ENCODE results near the gene MAN1B1. TPM values are rescaled to one million over a fixed set of nuclear protein-coding genes. Genes with fewer than 3 reads are reported as not detected.

The MAN1B1 gene
- total RNA-seq, 1 donor from 2014 or later: 59.8 TPM

- Mint-ChIP-seq H3K4me3 (ENCODE audit: unreplicated experiment) (peak overlapping the region; percentile 93), H3K9me3 (ENCODE audit: unreplicated experiment) (peaks cover 9% of the 10 kb centered on the region), H3K27ac (ENCODE audit: unreplicated experiment) (peak overlapping the region; percentile 66), H3K4me1 (ENCODE audit: low read depth, unreplicated experiment) (peaks cover 13% of the 10 kb centered on the region), H3K36me3 (ENCODE audit: unreplicated experiment) (no peaks in the 10 kb centered on the region), H3K27me3 (ENCODE audit: unreplicated experiment) (peaks cover 6% of the 10 kb centered on the region)
- no peak for TF ChIP-seq CTCF (IDR thresholded peaks at IDR 0.05; ENCODE audit: partially characterized antibody, unreplicated experiment)
- no peak for DNase-seq
Measured at GRCh38 chr9:137128158-137128861, 41.5 kb downstream of the MAN1B1 start.

GRCh38 chr9:137128862-137129455 is 42.2 kb downstream of the MAN1B1 start:
- H3K4me1 Mint-ChIP-seq (ENCODE audit: low read depth, unreplicated experiment): peaks cover 13% of the 10 kb centered on the region
- peaks cover 9% of the 10 kb centered on the region for H3K9me3 Mint-ChIP-seq (ENCODE audit: unreplicated experiment)
- peaks cover 6% of the 10 kb centered on the region for H3K27me3 Mint-ChIP-seq (ENCODE audit: unreplicated experiment)
- TF ChIP-seq CTCF (IDR thresholded peaks at IDR 0.05; ENCODE audit: partially characterized antibody, unreplicated experiment): no peak
- H3K36me3 Mint-ChIP-seq (ENCODE audit: unreplicated experiment): no peaks in the 10 kb centered on the region
- peak overlapping the region; percentile 93 for H3K4me3 Mint-ChIP-seq (ENCODE audit: unreplicated experiment)
- peak overlapping the region; percentile 66 for H3K27ac Mint-ChIP-seq (ENCODE audit: unreplicated experiment)
- no peak for DNase-seq

GRCh38 chr9:137129456-137130175 is 42.8 kb downstream of the MAN1B1 start:
- H3K36me3 Mint-ChIP-seq (ENCODE audit: unreplicated experiment): no peaks in the 10 kb centered on the region
- peak overlapping the region; percentile 38 for H3K27ac Mint-ChIP-seq (ENCODE audit: unreplicated experiment)
- peak overlapping the region; percentile 86 for H3K4me3 Mint-ChIP-seq (ENCODE audit: unreplicated experiment)
- peak; percentile 91 for DNase-seq
- no peak for TF ChIP-seq CTCF (IDR thresholded peaks at IDR 0.05; ENCODE audit: partially characterized antibody, unreplicated experiment)
- H3K27me3 Mint-ChIP-seq (ENCODE audit: unreplicated experiment): peaks cover 6% of the 10 kb centered on the region
- H3K4me1 Mint-ChIP-seq (ENCODE audit: low read depth, unreplicated experiment): peaks cover 13% of the 10 kb centered on the region
- H3K9me3 Mint-ChIP-seq (ENCODE audit: unreplicated experiment): peaks cover 9% of the 10 kb centered on the region

- H3K27me3 Mint-ChIP-seq (ENCODE audit: unreplicated experiment): peaks cover 6% of the 10 kb centered on the region
- DNase-seq: peak; percentile 45
- H3K36me3 Mint-ChIP-seq (ENCODE audit: unreplicated experiment): no peaks in the 10 kb centered on the region
Measured at GRCh38 chr9:137130176-137130755, 43.5 kb downstream of the MAN1B1 start.

More at GRCh38 chr9:137130176-137130755, 43.5 kb downstream of the MAN1B1 start:
- Mint-ChIP-seq H3K4me1 (ENCODE audit: low read depth, unreplicated experiment) (peaks cover 13% of the 10 kb centered on the region), H3K27ac (ENCODE audit: unreplicated experiment) (peak overlapping the region; percentile 85), H3K4me3 (ENCODE audit: unreplicated experiment) (peak overlapping the region; percentile 92), H3K9me3 (ENCODE audit: unreplicated experiment) (peaks cover 9% of the 10 kb centered on the region)
- TF ChIP-seq CTCF (IDR thresholded peaks at IDR 0.05; ENCODE audit: partially characterized antibody, unreplicated experiment): no peak
